Uterus (tissue), 2 donors: ENCODE measurements around the gene DLGAP1.

Experiments used
- POLR2A ChIP-seq, 2 donors: fragments of 450-650 bp; IDR thresholded peaks; one replicate each; pipeline ENCODE4 v1.6.1; 2016; ENCODE audit warnings: antibody characterized with exemption in 2 of 2, mild to moderate bottlenecking in 1 of 2, moderate library complexity in 1 of 2
- TF ChIP-seq, protein P1 (sequence below), 4 experiments: fragments of 200-600 bp in 2 of 4; fragments of 450-650 bp in 2 of 4; sonication (generic) in 2 of 4; IDR thresholded peaks; one replicate each; pipeline ENCODE4 v1.5.1; 2016 to 2019; ENCODE audit warnings: antibody characterized with exemption in 4 of 4, mild to moderate bottlenecking in 2 of 4, moderate library complexity in 1 of 4

DNA sequence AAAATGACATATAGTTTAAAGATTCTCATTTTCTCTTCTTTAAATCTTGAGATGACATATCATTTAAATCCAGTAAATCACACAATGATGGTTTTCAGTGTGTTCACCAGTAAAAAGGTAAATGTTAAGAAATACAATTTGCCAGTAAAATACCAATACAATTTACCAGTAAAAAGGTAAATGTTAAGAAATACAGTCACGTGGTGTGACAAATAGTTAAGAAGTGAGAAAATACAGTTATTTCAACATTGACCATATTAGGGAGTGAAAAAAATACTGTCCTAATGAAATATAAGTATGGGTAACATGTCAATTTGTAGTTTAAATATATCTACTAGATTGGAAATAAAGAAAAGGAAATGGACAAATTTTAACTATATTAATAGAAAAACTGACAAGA lies 80.5 kb downstream of the DLGAP1 start:
- TF ChIP-seq, protein P1, sequence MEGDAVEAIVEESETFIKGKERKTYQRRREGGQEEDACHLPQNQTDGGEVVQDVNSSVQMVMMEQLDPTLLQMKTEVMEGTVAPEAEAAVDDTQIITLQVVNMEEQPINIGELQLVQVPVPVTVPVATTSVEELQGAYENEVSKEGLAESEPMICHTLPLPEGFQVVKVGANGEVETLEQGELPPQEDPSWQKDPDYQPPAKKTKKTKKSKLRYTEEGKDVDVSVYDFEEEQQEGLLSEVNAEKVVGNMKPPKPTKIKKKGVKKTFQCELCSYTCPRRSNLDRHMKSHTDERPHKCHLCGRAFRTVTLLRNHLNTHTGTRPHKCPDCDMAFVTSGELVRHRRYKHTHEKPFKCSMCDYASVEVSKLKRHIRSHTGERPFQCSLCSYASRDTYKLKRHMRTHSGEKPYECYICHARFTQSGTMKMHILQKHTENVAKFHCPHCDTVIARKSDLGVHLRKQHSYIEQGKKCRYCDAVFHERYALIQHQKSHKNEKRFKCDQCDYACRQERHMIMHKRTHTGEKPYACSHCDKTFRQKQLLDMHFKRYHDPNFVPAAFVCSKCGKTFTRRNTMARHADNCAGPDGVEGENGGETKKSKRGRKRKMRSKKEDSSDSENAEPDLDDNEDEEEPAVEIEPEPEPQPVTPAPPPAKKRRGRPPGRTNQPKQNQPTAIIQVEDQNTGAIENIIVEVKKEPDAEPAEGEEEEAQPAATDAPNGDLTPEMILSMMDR (IDR thresholded peaks at IDR 0.05) = no peak
- TF ChIP-seq POLR2A (IDR thresholded peaks at IDR 0.05) = no peak
